ENCODE data around the gene APP. TPM values are rescaled to one million over a fixed set of nuclear protein-coding genes. Genes with fewer than 3 reads are reported as not detected.
A peak's percentile ranks its signal among the peaks of the same experiment; 100 is the strongest.

Gene APP
- total RNA-seq, 2 experiments from 2014 or later = 50.9 to 53.7 TPM

DNA sequence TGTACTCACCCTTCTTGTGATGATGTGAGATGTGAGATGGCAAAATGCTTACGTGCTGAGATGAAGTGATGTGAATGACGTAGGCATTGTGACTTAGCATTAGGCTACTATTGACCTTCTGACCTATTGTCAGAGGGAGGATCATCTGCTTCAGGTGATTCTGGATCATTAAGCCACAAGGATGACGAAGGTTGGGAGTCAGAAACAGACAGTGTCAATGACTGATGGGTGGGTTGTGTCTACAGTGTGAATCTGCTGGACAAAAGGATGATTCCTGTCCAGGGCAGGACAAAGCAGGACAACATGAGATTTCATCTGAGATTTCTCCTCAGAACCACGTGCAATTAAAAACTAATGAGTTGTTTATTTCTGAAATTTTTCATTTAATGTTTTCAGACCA is 306.8 kb downstream of the APP start:
- H3K27ac Mint-ChIP-seq = no peak overlapping the region
- H3K4me1 Mint-ChIP-seq = no peaks in the 10 kb centered on the region
- DNase-seq = no peak
- no peak overlapping the region for H3K4me3 Mint-ChIP-seq
- no peaks in the 10 kb centered on the region for H3K36me3 Mint-ChIP-seq
- H3K27me3 Mint-ChIP-seq = no peaks in the 10 kb centered on the region
- H3K9me3 Mint-ChIP-seq = no peaks in the 10 kb centered on the region

DNA sequence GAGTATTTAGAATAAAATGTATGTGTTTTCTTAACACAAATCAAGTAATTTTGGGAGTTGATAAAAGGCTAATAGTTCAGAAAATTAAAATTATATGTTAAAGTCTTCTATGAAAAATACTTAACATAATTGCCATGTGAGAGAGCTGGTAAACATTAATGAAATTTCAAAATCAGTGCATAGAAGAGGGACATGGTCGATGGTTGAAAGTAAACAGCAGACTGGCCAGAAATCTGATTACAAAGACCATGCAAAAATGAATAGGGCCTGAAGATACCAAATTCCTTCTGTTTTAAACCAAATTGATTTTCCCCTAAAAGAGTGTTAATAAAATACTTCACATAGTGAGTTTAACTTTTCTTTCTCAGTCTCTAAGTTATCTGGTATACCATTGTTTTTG is 307.5 kb downstream of the APP start:
- Mint-ChIP-seq H3K4me3 (no peak overlapping the region), H3K27ac (no peak overlapping the region), H3K36me3 (no peaks in the 10 kb centered on the region), H3K4me1 (no peaks in the 10 kb centered on the region), H3K27me3 (no peaks in the 10 kb centered on the region), H3K9me3 (no peaks in the 10 kb centered on the region)
- no peak for DNase-seq

DNA sequence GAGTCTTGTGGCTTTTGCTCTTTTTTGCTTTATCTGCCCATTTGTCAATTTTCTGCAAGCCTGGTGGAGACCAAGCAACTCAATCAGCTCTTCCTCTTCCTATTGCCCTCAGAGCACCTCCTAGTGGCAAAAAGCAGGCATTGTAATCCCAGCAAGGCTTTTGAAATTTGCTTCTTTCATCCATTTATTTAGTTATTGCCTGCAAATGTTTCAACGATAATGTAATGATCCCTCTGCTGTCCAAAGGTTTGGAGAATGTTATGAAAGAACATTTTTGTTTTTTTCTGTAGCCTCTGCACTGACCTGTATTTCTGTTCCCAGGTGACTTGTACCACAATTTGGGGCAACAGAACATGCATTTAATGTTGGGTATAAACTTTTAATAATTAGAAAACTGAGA is 308.0 kb downstream of the APP start:
- Mint-ChIP-seq H3K9me3 (no peaks in the 10 kb centered on the region), H3K4me1 (no peaks in the 10 kb centered on the region), H3K27ac (no peak overlapping the region), H3K4me3 (no peak overlapping the region), H3K36me3 (no peaks in the 10 kb centered on the region), H3K27me3 (no peaks in the 10 kb centered on the region)
- peak; percentile 10 for DNase-seq

DNA sequence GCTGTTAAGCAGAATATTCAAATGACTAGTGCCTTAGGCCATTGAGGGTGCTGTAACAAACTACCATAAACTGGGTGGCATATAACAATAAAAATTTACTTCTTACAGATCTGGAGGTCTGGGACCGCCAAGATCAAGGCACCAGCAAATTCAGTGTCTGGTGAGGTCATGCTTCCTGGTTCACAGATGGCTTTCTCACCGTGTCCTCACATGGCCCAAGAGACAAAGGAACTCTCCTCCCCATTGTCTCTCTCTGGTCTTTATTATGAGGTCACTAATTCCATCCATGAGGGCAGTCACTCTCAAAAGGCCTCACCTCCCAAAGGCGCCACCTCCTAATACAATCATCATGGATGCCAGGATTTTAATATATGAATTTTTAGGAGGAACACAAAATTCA is 308.5 kb downstream of the APP start:
- DNase-seq = no peak
- no peak overlapping the region for H3K4me3 Mint-ChIP-seq
- H3K27ac Mint-ChIP-seq = no peak overlapping the region
- H3K9me3 Mint-ChIP-seq = no peaks in the 10 kb centered on the region
- H3K36me3 Mint-ChIP-seq = no peaks in the 10 kb centered on the region
- no peaks in the 10 kb centered on the region for H3K4me1 Mint-ChIP-seq
- no peaks in the 10 kb centered on the region for H3K27me3 Mint-ChIP-seq

DNA sequence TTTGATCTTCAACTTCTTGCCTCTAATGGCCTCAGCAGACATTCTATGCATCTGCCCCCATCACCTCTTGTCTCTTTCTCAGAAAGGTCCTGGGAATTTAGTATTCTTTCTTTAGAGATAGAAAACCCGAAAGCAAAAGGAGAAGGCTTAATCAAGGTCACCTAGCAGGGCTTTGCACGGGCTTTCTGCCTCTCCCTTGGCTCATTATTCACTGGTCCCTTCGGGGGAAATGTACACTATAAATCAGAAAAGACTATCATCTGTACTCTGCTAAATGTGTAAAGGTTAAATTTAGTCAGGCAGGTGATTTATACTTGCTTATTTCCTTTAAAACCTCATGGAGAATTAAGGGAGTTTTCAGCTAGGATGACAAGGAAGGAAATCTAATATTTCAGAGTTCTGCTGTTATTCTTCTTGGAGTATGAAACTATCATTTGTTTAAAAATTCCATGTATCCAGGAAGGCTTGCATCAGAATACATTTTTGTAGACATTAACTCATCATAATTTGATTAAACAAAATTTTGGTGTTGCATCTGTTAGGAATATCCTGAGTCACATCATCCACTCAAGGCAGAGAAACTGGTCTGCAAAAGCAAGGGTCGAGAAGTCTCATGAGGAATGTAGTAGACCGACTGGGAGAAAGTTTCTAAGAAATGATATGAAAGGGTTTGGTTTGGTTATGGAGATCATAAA is 311.2 kb downstream of the APP start:
- no peak for DNase-seq
- Mint-ChIP-seq H3K9me3 (no peaks in the 10 kb centered on the region), H3K4me3 (no peak overlapping the region), H3K4me1 (no peaks in the 10 kb centered on the region), H3K27ac (no peak overlapping the region), H3K36me3 (no peaks in the 10 kb centered on the region), H3K27me3 (no peaks in the 10 kb centered on the region)

DNA sequence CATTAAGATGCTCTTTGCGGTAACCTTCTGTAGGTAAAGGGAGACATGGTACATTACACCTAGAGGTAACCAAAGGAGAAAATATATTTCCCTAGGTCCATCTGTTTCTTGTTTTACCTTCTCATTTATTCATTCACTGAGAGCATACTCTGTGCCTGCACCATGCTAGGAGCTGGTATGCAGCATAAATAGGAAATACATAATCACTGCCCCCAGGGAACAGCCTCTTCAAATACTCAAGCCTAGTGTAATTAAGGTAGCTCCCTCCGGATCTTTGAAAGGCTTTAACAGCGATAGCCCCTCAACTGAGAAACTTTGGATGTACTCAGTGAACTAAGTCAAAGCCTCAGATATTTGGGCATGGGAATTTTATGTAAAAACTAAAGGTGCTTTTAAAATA is 312.2 kb downstream of the APP start:
- H3K4me1 Mint-ChIP-seq = no peaks in the 10 kb centered on the region
- H3K36me3 Mint-ChIP-seq = no peaks in the 10 kb centered on the region
- H3K9me3 Mint-ChIP-seq = no peaks in the 10 kb centered on the region
- no peaks in the 10 kb centered on the region for H3K27me3 Mint-ChIP-seq
- no peak overlapping the region for H3K27ac Mint-ChIP-seq
- DNase-seq = no peak
- H3K4me3 Mint-ChIP-seq = no peak overlapping the region

DNA sequence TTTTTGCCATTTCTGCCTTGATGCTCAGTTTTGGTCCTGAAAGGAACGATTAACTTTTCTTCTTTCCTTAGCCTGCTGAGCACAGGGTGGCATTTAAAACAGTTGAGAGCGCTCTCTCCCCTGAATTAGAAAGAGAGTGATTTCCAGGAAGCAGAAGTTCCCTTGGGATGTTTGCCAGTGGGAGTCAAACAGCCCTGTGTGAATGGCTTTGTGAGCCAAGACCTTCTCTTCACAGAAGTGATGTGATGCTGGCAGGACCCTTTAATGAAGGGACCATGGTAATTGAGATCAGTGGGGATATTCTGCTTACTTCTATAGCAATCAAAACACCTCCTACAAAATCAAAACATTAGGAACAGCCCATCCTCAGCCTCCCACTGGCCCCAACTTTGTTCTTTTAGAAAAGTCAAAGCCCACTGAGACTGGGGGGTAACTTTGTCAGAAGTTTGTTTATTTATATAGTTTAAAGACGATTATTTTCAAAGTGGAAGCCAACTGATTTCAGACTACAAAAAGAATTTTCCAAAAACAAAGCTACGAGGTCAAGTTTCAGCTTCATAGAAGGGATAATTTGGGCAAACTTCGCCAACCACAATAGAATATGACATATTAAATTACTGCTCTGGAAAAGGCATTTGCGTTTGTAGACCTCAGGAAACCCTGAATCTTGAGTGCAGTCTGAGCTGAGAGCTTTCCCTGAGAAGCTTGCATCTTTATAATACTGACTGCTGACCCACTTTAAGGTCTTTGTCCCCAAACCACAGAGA is 313.1 kb downstream of the APP start:
- Mint-ChIP-seq H3K4me3 (no peak overlapping the region), H3K27me3 (no peaks in the 10 kb centered on the region), H3K36me3 (no peaks in the 10 kb centered on the region), H3K27ac (no peak overlapping the region), H3K9me3 (no peaks in the 10 kb centered on the region), H3K4me1 (no peaks in the 10 kb centered on the region)
- no peak for DNase-seq

DNA sequence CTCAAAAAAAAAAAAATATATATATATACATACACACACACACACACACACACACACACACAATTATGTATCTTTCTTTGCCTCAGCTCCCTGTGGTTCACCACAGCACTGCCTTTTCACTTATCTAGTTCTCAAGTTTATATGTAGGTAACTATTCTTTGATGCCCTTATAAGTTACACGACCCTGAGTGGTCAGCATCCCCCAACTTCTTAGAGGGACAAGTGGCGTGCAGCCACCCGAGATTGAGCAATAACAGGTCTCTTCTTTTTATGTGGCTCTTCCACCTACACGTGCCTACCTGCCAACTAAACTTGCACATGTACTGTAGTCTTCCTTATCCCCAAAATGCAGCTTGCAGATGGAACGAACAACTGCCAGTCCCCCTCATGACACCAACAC is 315.0 kb downstream of the APP start:
- DNase-seq = no peak
- Mint-ChIP-seq H3K4me1 (no peaks in the 10 kb centered on the region), H3K36me3 (no peaks in the 10 kb centered on the region), H3K9me3 (no peaks in the 10 kb centered on the region), H3K4me3 (no peak overlapping the region), H3K27ac (no peak overlapping the region), H3K27me3 (no peaks in the 10 kb centered on the region)

DNA sequence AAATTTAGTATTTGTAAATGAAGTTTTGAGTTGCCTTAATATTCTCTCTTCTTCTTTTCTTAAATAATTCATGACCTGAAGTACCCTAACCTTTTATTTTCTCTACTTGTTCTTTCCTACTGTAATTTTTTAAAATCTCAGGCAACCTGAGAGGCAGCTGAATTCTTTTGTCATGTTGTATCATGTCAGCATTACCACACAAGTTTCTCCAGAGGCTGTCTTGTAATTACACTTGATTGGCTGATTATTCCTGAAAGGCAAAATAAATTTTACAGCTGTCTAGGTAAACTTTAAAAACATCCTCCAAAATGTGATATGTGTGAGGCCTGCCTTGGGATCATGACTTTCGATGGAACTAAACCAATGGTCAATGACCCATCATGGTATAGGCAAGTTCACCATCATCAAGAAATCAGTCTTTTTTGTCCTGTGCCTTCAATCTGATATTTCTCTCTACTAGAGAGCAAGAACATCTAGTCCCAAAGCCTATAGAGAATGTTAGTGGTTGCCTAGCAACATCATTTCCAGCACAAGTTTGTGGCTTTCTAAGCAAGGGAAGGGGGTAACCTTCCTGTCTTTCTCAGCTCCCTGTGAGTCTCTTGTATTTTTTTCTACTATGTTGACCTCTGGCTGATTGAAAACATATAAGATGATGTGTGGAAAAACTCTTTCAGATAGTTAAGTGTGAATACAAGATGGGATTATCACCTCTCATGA is 320.3 kb downstream of the APP start:
- no peaks in the 10 kb centered on the region for H3K27me3 Mint-ChIP-seq
- H3K9me3 Mint-ChIP-seq = peaks cover 6% of the 10 kb centered on the region
- no peaks in the 10 kb centered on the region for H3K36me3 Mint-ChIP-seq
- no peaks in the 10 kb centered on the region for H3K4me1 Mint-ChIP-seq
- H3K27ac Mint-ChIP-seq = no peak overlapping the region
- no peak for DNase-seq
- H3K4me3 Mint-ChIP-seq = no peak overlapping the region

DNA sequence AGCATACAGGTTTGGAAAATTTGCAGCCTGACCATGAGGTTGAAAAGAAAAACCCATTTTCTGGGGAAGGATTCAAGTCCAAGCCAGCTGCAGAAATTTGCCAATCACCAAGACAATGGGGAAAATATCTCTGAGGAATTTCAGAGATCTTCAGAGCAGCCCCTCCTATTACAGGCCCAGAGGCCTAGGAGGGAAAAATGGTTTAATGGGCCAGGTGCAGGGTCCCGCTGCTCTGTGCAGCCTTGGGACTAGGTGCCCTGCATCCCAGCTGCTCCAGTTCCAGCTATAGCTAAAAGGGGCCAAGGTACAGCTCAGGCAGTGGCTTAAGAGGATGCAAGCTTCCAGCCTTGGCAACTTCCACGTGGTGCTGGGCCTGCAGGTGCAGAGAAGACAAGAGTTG is 322.3 kb downstream of the APP start:
- no peak overlapping the region for H3K4me3 Mint-ChIP-seq
- H3K36me3 Mint-ChIP-seq = no peaks in the 10 kb centered on the region
- no peak for DNase-seq
- H3K9me3 Mint-ChIP-seq = peaks cover 6% of the 10 kb centered on the region
- no peaks in the 10 kb centered on the region for H3K4me1 Mint-ChIP-seq
- H3K27ac Mint-ChIP-seq = no peak overlapping the region
- H3K27me3 Mint-ChIP-seq = peaks cover 8% of the 10 kb centered on the region

DNA sequence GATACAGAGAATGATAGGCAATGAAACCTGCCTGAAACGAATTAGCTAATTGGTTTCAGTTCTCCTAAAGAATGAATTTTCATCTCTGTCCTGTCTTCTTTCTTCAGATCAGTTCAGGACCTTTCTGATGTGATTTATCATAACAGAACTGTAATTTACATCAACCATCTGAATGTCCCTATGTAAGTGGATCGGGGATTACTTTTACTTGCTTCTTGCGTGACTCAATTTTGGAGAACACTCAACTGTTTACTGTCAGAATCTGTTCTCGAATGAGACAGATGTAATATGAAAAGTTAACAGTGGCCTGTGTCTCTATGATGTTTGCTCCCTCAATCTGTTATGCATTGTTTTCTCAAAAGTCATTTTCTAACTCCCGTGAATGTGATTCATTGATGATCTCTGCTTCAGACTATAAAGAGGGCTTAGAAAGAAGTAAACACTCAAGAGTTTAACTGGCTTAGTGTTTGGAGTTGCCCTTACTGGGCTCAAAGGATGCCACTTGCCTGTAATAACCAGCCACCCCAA is 324.8 kb downstream of the APP start:
- no peak for DNase-seq
- Mint-ChIP-seq H3K4me3 (no peak overlapping the region), H3K27ac (no peak overlapping the region), H3K4me1 (no peaks in the 10 kb centered on the region), H3K36me3 (no peaks in the 10 kb centered on the region), H3K27me3 (peaks cover 8% of the 10 kb centered on the region), H3K9me3 (peaks cover 6% of the 10 kb centered on the region)

DNA sequence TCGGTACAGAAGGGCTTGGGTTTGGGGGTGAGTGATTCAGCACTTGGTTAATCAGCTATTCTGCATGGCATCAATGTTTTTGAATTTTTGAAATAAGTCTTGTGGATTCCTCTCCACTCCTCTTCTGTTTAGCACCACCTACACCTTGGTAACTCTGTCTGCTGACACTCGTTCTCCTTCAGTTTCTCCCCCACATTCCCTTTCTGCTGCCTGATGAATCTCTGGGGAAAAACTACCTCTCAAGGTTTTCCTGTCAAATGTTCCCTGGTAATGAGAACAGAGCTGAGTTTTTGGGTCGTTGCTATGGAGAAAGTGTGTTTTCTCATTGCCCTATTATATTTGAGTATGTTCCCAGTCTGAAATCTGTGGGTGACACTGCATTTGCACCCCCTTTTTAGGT is 327.6 kb downstream of the APP start:
- no peaks in the 10 kb centered on the region for H3K36me3 Mint-ChIP-seq
- H3K4me3 Mint-ChIP-seq = no peak overlapping the region
- no peak for DNase-seq
- peaks cover 13% of the 10 kb centered on the region for H3K9me3 Mint-ChIP-seq
- no peak overlapping the region for H3K27ac Mint-ChIP-seq
- H3K4me1 Mint-ChIP-seq = no peaks in the 10 kb centered on the region
- peaks cover 8% of the 10 kb centered on the region for H3K27me3 Mint-ChIP-seq

DNA sequence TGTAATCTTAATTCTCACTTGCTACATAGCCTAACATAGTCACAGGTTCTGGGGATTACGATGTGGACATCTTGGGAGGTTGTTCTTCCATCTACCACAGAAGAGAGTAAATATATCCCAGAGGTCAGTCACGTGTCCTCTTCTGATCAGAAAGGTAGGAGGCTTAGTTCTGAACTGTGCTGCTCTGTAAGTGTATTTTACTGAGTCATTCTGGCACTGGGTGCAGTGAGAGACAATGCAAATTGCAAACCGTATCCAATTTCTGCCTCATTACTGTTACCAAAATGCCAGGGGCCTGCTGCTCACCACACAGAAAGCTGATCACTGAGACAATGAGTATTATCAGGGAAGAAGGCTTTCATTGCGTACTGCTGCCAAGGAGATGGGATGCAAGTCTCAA is 331.8 kb downstream of the APP start:
- DNase-seq = no peak
- Mint-ChIP-seq H3K27me3 (peaks cover 2% of the 10 kb centered on the region), H3K36me3 (no peaks in the 10 kb centered on the region), H3K4me1 (no peaks in the 10 kb centered on the region), H3K4me3 (no peak overlapping the region), H3K27ac (no peak overlapping the region), H3K9me3 (peaks cover 10% of the 10 kb centered on the region)

DNA sequence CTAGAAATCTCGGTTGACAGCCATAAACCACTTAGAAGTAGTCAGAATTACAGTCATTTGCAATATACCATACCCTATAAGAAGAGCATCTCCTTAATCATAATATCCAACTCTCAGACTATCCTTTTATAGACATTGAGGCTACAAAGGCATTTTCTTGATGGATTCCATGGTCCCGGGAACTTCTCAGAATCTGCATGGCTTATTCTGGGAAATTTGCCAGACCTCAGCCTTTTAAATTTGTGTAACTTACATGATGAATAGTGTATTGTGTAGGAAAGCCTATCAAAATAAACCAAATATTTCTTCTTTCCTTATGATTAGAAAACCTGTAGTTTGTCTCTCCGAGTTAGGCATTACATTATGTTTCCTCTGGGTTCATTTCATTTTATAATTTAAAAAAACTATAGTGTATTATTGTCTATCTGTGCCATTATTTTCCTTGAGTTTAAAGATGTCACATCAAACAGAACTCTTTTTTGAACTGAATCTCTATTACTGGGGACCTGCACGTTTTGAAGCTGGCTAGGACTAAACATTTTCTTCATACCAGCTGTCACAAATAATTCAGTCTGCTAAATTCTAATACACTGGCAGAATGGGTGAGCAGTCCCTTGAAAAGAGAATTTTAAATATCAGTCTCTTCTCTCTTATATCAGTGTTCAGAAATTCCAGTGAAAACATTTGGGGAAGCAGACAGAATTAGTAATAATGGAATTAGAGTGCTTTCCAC is 332.9 kb downstream of the APP start:
- DNase-seq = no peak
- H3K4me1 Mint-ChIP-seq = no peaks in the 10 kb centered on the region
- H3K9me3 Mint-ChIP-seq = peaks cover 11% of the 10 kb centered on the region
- no peak overlapping the region for H3K4me3 Mint-ChIP-seq
- H3K27ac Mint-ChIP-seq = no peak overlapping the region
- H3K36me3 Mint-ChIP-seq = no peaks in the 10 kb centered on the region
- no peaks in the 10 kb centered on the region for H3K27me3 Mint-ChIP-seq

DNA sequence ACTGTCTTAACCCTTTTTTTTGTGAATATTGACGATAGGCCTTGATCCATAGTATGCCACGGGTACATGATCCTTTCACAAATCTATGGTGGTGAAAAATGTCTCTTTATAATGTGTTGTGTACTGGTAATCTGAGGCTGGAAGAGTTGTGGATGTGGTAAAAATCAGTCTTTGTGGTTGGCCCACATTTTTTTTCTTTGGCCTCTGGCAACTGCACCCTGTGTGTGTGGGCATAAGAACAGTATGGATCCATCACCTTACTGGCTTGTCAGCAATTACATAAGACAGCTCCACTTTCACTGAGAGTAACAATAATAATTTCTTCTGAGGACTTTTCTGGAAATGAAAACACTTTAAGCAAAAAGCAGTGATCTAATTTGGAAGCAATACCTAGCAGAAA is 334.2 kb downstream of the APP start:
- H3K4me3 Mint-ChIP-seq = no peak overlapping the region

More for the DNA sequence above, 334.2 kb downstream of the APP start:
- no peak for DNase-seq
- H3K9me3 Mint-ChIP-seq = peaks cover 11% of the 10 kb centered on the region
- H3K27me3 Mint-ChIP-seq = no peaks in the 10 kb centered on the region
- H3K27ac Mint-ChIP-seq = no peak overlapping the region
- no peaks in the 10 kb centered on the region for H3K36me3 Mint-ChIP-seq
- H3K4me1 Mint-ChIP-seq = no peaks in the 10 kb centered on the region
